ENCODE results near the gene FUT8. TPM values are rescaled to one million over a fixed set of nuclear protein-coding genes. Genes with fewer than 3 reads are reported as not detected.

FUT8 gene
- 119 and 165 TPM in 2 replicates for total RNA-seq (ENCODE audit: low replicate concordance)

- DNase-seq (ENCODE audit: low read depth): peak; percentile 97
- peak; percentile 58 for TF ChIP-seq CTCF (IDR thresholded peaks at IDR 0.05; ENCODE audit: insufficient read depth, low read length)
- H3K4me3 ChIP-seq (ENCODE audit: low read depth, low read length): peak within 1 kb of the TSS; percentile 75
These were observed at the start of gene FUT8 for GRCh38 chr14:65412032-65412846. Gene FUT8, plus strand, starts transcription at chr14:65412730. Its CDS starts 148,834 bp downstream, at chr14:65561564.

DNA sequence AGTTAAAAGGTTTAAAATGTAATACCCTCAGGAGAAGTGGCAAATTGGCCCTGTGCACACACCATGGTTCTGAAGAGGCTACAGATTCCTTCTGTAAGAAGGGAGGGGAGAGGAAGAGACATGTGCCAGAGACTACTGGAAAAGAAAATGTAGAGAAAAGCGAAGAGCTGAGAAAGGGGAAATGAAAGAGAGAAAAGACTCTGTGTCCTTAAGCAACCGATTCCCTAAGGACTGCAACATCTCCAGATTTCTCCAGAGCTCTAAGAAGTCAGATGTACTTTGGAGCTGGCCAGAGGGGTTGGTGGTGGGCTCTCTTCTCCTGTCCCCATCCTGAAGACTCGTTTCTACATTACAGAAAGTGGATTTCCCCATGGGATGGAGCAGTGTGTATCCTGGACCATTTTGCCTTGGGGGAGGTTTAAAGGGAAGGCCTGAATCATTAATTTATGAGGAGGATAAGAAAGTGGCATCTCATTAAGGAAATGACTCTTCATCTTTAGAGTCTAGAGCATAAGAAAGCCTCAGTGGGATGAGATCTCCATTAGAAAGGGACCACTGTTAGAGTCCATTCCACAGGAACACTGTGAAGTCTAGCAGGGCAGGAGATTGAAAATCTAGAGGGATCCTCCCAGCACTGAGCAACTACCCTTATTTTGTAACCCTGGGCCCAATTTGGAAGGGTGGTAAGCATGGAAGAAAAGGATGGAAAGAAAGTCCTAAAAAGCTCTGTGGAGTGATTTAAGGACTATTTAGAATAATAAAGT lies 45.5 kb upstream of the FUT8 start:
- no peak for DNase-seq (ENCODE audit: low read depth)
- no peak for TF ChIP-seq CTCF (IDR thresholded peaks at IDR 0.05; ENCODE audit: insufficient read depth, low read length)
- H3K4me3 ChIP-seq (ENCODE audit: low read depth, low read length): no peak overlapping the region

DNA sequence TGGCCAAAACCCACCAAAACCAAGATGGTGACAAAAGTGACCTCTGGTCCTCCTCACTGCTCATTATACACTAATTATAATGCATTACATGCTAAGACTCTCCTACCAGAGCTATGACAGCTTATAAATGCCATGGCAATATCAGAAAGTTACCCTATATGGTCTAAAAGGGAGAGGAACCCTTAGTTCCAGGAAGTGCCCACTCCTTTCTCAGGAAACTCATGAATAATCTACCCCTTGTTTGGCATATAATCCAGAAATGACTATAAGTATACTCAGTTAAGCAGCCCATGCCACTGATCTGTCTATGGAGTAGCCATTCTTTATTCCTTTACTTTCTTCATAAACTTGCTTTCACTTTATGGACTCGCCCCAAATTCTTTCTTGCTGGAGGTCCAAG lies 43.0 kb upstream of the FUT8 start:
- DNase-seq (ENCODE audit: low read depth): no peak
- TF ChIP-seq CTCF (IDR thresholded peaks at IDR 0.05; ENCODE audit: insufficient read depth, low read length): no peak
- no peak overlapping the region for H3K4me3 ChIP-seq (ENCODE audit: low read depth, low read length)

DNA sequence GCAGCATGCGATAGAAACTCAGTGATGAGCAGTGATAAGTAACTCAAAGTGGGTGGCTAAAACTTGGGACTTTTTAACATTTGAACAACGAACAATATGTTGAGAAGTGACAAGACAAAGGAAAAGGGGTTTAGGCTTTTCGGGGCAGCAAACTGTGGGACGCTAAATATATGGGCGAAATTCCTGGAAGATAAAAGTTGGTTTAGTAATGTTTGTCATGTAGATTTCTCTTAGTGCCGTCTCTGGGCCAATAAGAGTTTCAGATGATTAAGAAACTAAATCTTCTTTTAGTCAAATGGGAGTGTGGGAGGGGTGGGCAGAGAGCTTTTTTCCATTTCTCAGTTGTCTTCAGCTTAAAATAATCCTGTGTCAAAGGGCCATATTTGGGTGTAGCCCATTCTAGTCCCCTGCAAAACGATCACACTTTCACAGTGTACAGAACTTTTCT lies 41.7 kb upstream of the FUT8 start:
- no peak overlapping the region for H3K4me3 ChIP-seq (ENCODE audit: low read depth, low read length)
- no peak for TF ChIP-seq CTCF (IDR thresholded peaks at IDR 0.05; ENCODE audit: insufficient read depth, low read length)
- DNase-seq (ENCODE audit: low read depth): no peak

GRCh38 chr14:65371784-65372183 lies 40.7 kb upstream of the FUT8 start:
- H3K4me3 ChIP-seq (ENCODE audit: low read depth, low read length): no peak overlapping the region
- no peak for TF ChIP-seq CTCF (IDR thresholded peaks at IDR 0.05; ENCODE audit: insufficient read depth, low read length)
- no peak for DNase-seq (ENCODE audit: low read depth)

DNA sequence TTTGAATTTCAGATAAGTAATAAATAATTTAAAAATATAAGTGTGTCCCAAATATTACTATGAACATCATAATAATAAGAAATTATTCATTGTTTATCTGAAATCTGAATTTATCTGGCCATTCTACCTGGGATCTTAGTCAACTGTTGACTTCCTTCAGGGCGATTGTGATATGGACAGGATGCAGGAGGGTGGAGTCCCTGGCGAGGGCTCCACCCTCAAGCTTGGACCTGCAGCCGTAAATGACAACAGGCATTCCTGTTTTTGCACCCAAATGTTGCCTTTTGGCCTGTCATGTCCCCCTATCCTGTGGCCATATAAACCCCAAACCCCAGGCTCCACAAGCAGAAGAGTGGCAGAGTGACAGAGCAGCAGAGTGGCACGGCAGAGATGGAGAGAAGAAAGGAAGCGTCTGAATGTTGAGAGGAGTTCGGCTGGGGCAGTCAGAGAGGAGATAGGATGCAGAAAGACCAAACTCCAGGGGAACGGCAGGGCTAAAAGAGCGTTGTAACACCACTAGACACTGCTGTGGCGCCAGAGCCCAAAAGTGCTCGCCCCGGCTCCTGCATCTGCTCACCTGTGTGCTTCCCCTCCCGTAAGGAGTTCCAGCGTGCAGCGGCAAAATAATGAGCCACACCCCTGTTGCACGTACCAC lies 39.4 kb upstream of the FUT8 start:
- no peak for TF ChIP-seq CTCF (IDR thresholded peaks at IDR 0.05; ENCODE audit: insufficient read depth, low read length)
- no peak for DNase-seq (ENCODE audit: low read depth)
- H3K4me3 ChIP-seq (ENCODE audit: low read depth, low read length): no peak overlapping the region
